D721Med (cell line): ENCODE measurements around the gene LRRC46.

Experiments
- DNase-seq: peaks from one replicate; pipeline ENCODE4 v3.0.0; 2011; ENCODE audit warnings: low spot score; ENCODE audit not compliant: insufficient read length
- FAIRE-seq: peaks from 2 replicates; lab custom pipeline; 2011; peaks lifted over from hg19 to GRCh38; lab: Jason Lieb, UNC
- CTCF ChIP-seq: IDR thresholded peaks from 2 replicates; pipeline ENCODE4 v1.5.1; 2012; ENCODE audit warnings: mild to moderate bottlenecking, control low read depth; ENCODE audit not compliant: insufficient read depth; ENCODE audit errors: missing control alignments

Gene LRRC46

DNA sequence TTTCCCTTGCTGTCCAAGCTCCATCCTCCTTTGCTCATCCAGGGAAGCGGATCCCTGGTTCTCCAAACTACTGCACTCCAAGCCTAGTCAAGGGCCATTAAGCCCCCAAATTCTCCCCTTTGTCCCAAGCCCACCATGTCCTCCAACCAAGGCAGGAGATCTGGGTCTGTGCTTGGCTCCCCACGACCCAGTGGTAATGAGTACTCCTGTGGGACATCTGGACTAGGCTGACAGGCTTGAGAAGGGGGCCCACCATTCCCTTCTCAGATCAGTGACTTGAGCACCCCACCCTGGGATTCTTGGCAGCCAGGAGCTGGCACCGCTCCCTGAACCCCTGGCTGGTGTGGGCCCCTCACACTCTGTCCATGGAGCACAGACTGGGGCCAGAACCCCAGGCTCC, 27.0 kb upstream of the LRRC46 start:
- no peak for TF ChIP-seq CTCF
- DNase-seq (no peak), FAIRE-seq (no peak)

GRCh38 chr17:47806026-47806912, 25.2 kb upstream of the LRRC46 start:
- no peak for FAIRE-seq
- no peak for DNase-seq
- TF ChIP-seq CTCF = no peak

GRCh38 chr17:47806913-47807255, 24.6 kb upstream of the LRRC46 start:
- DNase-seq = no peak
- no peak for FAIRE-seq
- no peak for TF ChIP-seq CTCF

DNA sequence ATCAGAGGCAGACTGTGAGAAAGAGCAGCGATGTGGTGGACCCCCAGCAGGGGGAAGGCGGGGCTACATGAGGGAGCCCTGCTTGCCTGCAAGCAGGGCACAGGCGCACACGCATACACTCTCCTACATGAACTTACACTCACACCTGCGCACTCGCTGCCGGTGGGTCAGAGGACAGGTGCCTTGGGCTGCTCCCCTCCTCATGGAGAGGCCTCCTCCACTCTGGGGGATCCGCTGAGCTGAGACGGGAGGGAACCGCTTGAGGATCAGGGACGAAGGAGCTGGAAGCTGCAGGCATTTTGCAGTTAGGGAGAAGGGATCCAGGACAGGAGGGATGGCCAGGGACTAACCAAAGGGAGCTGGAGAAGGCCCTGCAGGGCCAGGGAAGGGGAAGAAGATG, 24.0 kb upstream of the LRRC46 start:
- DNase-seq = no peak
- no peak for FAIRE-seq

GRCh38 chr17:47808036-47808829, 23.2 kb upstream of the LRRC46 start:
- FAIRE-seq = no peak

More for the DNA sequence above, 24.0 kb upstream of the LRRC46 start:
- no peak for TF ChIP-seq CTCF

DNA sequence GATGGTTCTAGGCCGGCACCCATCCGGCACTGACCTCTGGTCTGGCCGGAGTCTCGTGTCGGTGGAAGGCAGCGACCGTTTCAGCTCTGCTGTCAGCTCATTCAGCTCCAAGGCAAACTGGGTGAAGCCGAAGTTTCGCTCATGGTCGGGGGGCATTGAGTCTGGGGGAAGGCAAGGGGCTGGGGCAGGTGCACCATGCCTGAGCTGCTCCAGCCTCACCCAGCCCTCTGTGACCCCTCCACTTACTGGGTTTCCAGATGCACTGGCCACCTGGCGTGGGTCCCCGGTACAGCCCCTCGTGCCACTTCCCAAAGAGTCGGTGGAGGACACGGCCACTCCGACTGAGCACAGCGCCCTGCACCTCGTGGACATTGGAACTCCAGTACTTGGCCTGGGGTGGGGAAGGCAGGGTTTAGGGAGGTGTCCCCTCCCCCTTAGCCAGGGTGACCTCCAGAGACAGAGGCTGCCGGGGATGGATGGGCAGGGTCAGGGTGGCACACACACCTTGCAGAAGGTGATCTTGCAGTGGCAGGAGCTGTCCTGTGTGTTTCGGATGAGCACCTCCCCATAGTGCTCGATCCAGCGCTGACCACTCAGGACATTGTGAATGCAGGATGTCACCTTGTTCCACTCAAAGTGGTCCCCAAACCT, 22.5 kb upstream of the LRRC46 start:
- FAIRE-seq = no peak
- no peak for TF ChIP-seq CTCF
- no peak for DNase-seq

More at GRCh38 chr17:47808036-47808829, 23.2 kb upstream of the LRRC46 start:
- no peak for TF ChIP-seq CTCF
- no peak for DNase-seq
